ENCODE data around the gene RNGTT.

- TF ChIP-seq, protein P1, sequence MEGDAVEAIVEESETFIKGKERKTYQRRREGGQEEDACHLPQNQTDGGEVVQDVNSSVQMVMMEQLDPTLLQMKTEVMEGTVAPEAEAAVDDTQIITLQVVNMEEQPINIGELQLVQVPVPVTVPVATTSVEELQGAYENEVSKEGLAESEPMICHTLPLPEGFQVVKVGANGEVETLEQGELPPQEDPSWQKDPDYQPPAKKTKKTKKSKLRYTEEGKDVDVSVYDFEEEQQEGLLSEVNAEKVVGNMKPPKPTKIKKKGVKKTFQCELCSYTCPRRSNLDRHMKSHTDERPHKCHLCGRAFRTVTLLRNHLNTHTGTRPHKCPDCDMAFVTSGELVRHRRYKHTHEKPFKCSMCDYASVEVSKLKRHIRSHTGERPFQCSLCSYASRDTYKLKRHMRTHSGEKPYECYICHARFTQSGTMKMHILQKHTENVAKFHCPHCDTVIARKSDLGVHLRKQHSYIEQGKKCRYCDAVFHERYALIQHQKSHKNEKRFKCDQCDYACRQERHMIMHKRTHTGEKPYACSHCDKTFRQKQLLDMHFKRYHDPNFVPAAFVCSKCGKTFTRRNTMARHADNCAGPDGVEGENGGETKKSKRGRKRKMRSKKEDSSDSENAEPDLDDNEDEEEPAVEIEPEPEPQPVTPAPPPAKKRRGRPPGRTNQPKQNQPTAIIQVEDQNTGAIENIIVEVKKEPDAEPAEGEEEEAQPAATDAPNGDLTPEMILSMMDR (conservative IDR thresholded peaks at IDR 0.05 in 1 of 2, IDR thresholded peaks at IDR 0.05 in 1 of 2; ENCODE audit: extremely low read depth in 1 of 2, insufficient read depth in 1 of 2, low read depth in 1 of 2, low read length in 2 of 2), result no peak
- TF ChIP-seq EZH2 (IDR thresholded peaks at IDR 0.05; ENCODE audit: borderline replicate concordance, low read length), result no peak
These were observed 150.4 kb downstream of the RNGTT start for GRCh38 chr6:88813045-88813444.

Measured in mammary epithelial cell (primary cell).